Rectal smooth muscle tissue (tissue), 1 donor: Measurements from ENCODE around the gene NFATC3.

ENCODE experiments used
- H3K27ac ChIP-seq: one replicate; pipeline ENCODE4 v1.7.0; 2013; ENCODE audit warnings: low read depth, low read length, inconsistent platforms
- H3K27me3 ChIP-seq: one replicate; pipeline ENCODE4 v1.7.0; 2013; ENCODE audit warnings: low read length; ENCODE audit not compliant: control insufficient read depth, insufficient read depth
- H3K36me3 ChIP-seq: one replicate; pipeline ENCODE4 v1.7.0; 2013; ENCODE audit warnings: low read length; ENCODE audit not compliant: control insufficient read depth, insufficient read depth
- H3K4me1 ChIP-seq: one replicate; pipeline ENCODE4 v1.7.0; 2013; ENCODE audit warnings: low read length; ENCODE audit not compliant: control insufficient read depth, insufficient read depth
- H3K4me3 ChIP-seq: one replicate; pipeline ENCODE4 v1.7.0; 2013; ENCODE audit warnings: low read length
- H3K9ac ChIP-seq: one replicate; pipeline ENCODE4 v1.7.0; 2013; ENCODE audit warnings: low read length

NFATC3 gene

GRCh38 chr16:68273896-68274295, 188.7 kb downstream of the NFATC3 start:
- H3K27me3 ChIP-seq: no peaks in the 10 kb centered on the region
- no peak overlapping the region for H3K9ac ChIP-seq
- H3K36me3 ChIP-seq: peaks cover 10% of the 10 kb centered on the region
- H3K4me1 ChIP-seq: peaks cover 3% of the 10 kb centered on the region
- no peak overlapping the region for H3K27ac ChIP-seq
- H3K4me3 ChIP-seq: no peak overlapping the region

GRCh38 chr16:68274441-68274840, 189.3 kb downstream of the NFATC3 start:
- peaks cover 10% of the 10 kb centered on the region for H3K36me3 ChIP-seq
- H3K27ac ChIP-seq: no peak overlapping the region
- H3K9ac ChIP-seq: no peak overlapping the region
- H3K4me3 ChIP-seq: no peak overlapping the region
- H3K27me3 ChIP-seq: no peaks in the 10 kb centered on the region
- peaks cover 3% of the 10 kb centered on the region for H3K4me1 ChIP-seq

- Histone ChIP-seq H3K36me3 (peaks cover 10% of the 10 kb centered on the region), H3K4me1 (peaks cover 3% of the 10 kb centered on the region), H3K9ac (no peak overlapping the region), H3K27ac (peak overlapping the region; percentile 48), H3K4me3 (no peak overlapping the region), H3K27me3 (no peaks in the 10 kb centered on the region)
Observed at GRCh38 chr16:68275611-68276191, 190.5 kb downstream of the NFATC3 start.

GRCh38 chr16:68276223-68276622, 191.1 kb downstream of the NFATC3 start:
- H3K27me3 ChIP-seq: no peaks in the 10 kb centered on the region
- no peak overlapping the region for H3K4me3 ChIP-seq
- peak overlapping the region; percentile 48 for H3K27ac ChIP-seq
- H3K36me3 ChIP-seq: peaks cover 10% of the 10 kb centered on the region
- H3K9ac ChIP-seq: no peak overlapping the region
- H3K4me1 ChIP-seq: peaks cover 3% of the 10 kb centered on the region
